ENCODE measurements around the gene CCDC182.

Gene CCDC182

GRCh38 chr17:57758654-57759053 is 13.6 kb upstream of the CCDC182 start:
- H2AFZ ChIP-seq (ENCODE audit: low read length, unreplicated experiment), result no peak overlapping the region
- no peaks in the 10 kb centered on the region for H3K36me3 ChIP-seq (ENCODE audit: insufficient read depth, low read length)
- no peak overlapping the region for H3K27ac ChIP-seq (ENCODE audit: low read depth, low read length)
- H3K4me3 ChIP-seq (ENCODE audit: low read depth, low read length), result no peak overlapping the region
- no peaks in the 10 kb centered on the region for H3K4me1 ChIP-seq (ENCODE audit: control insufficient read depth, insufficient read depth, low read length, unreplicated experiment)
- peaks cover 36% of the 10 kb centered on the region for H3K27me3 ChIP-seq (ENCODE audit: insufficient read depth, low read length)
- H3K79me2 ChIP-seq (ENCODE audit: control insufficient read depth, insufficient read depth, low read length, unreplicated experiment), result no peaks in the 10 kb centered on the region

- Histone ChIP-seq H3K4me3 (ENCODE audit: low read depth, low read length) (no peak overlapping the region), H3K27ac (ENCODE audit: low read depth, low read length) (no peak overlapping the region), H2AFZ (ENCODE audit: low read length, unreplicated experiment) (no peak overlapping the region), H3K4me1 (ENCODE audit: control insufficient read depth, insufficient read depth, low read length, unreplicated experiment) (no peaks in the 10 kb centered on the region), H3K27me3 (ENCODE audit: insufficient read depth, low read length) (peaks cover 28% of the 10 kb centered on the region), H3K36me3 (ENCODE audit: insufficient read depth, low read length) (no peaks in the 10 kb centered on the region), H3K79me2 (ENCODE audit: control insufficient read depth, insufficient read depth, low read length, unreplicated experiment) (no peaks in the 10 kb centered on the region)
Measured at GRCh38 chr17:57757735-57758134, 12.6 kb upstream of the CCDC182 start.

GRCh38 chr17:57756951-57757350 is 11.9 kb upstream of the CCDC182 start:
- Histone ChIP-seq H3K79me2 (ENCODE audit: control insufficient read depth, insufficient read depth, low read length, unreplicated experiment) (no peaks in the 10 kb centered on the region), H3K36me3 (ENCODE audit: insufficient read depth, low read length) (no peaks in the 10 kb centered on the region), H3K27me3 (ENCODE audit: insufficient read depth, low read length) (peaks cover 20% of the 10 kb centered on the region), H3K27ac (ENCODE audit: low read depth, low read length) (no peak overlapping the region), H3K4me1 (ENCODE audit: control insufficient read depth, insufficient read depth, low read length, unreplicated experiment) (no peaks in the 10 kb centered on the region), H3K4me3 (ENCODE audit: low read depth, low read length) (no peak overlapping the region), H2AFZ (ENCODE audit: low read length, unreplicated experiment) (no peak overlapping the region)

GRCh38 chr17:57755480-57756070 is 10.5 kb upstream of the CCDC182 start:
- Histone ChIP-seq H3K4me1 (ENCODE audit: control insufficient read depth, insufficient read depth, low read length, unreplicated experiment) (no peaks in the 10 kb centered on the region), H2AFZ (ENCODE audit: low read length, unreplicated experiment) (no peak overlapping the region), H3K79me2 (ENCODE audit: control insufficient read depth, insufficient read depth, low read length, unreplicated experiment) (no peaks in the 10 kb centered on the region), H3K36me3 (ENCODE audit: insufficient read depth, low read length) (no peaks in the 10 kb centered on the region), H3K27ac (ENCODE audit: low read depth, low read length) (no peak overlapping the region), H3K4me3 (ENCODE audit: low read depth, low read length) (no peak overlapping the region), H3K27me3 (ENCODE audit: insufficient read depth, low read length) (peaks cover 13% of the 10 kb centered on the region; the same call in 1 of the 2 replicates)

GRCh38 chr17:57752031-57752905 is 7.2 kb upstream of the CCDC182 start:
- Histone ChIP-seq H2AFZ (ENCODE audit: low read length, unreplicated experiment) (no peak overlapping the region), H3K79me2 (ENCODE audit: control insufficient read depth, insufficient read depth, low read length, unreplicated experiment) (no peaks in the 10 kb centered on the region), H3K4me1 (ENCODE audit: control insufficient read depth, insufficient read depth, low read length, unreplicated experiment) (no peaks in the 10 kb centered on the region), H3K27ac (ENCODE audit: low read depth, low read length) (no peak overlapping the region), H3K4me3 (ENCODE audit: low read depth, low read length) (no peak overlapping the region), H3K27me3 (ENCODE audit: insufficient read depth, low read length) (peaks cover 19% of the 10 kb centered on the region), H3K36me3 (ENCODE audit: insufficient read depth, low read length) (no peaks in the 10 kb centered on the region)

GRCh38 chr17:57751348-57751971 is 6.4 kb upstream of the CCDC182 start:
- Histone ChIP-seq H3K4me1 (ENCODE audit: control insufficient read depth, insufficient read depth, low read length, unreplicated experiment) (no peaks in the 10 kb centered on the region), H3K27ac (ENCODE audit: low read depth, low read length) (no peak overlapping the region)

GRCh38 chr17:57750895-57751294 is 5.8 kb upstream of the CCDC182 start:
- Histone ChIP-seq H3K79me2 (ENCODE audit: control insufficient read depth, insufficient read depth, low read length, unreplicated experiment) (no peaks in the 10 kb centered on the region), H3K36me3 (ENCODE audit: insufficient read depth, low read length) (no peaks in the 10 kb centered on the region), H3K4me1 (ENCODE audit: control insufficient read depth, insufficient read depth, low read length, unreplicated experiment) (no peaks in the 10 kb centered on the region), H3K4me3 (ENCODE audit: low read depth, low read length) (no peak overlapping the region), H2AFZ (ENCODE audit: low read length, unreplicated experiment) (no peak overlapping the region), H3K27me3 (ENCODE audit: insufficient read depth, low read length) (peaks cover 27% of the 10 kb centered on the region), H3K27ac (ENCODE audit: low read depth, low read length) (no peak overlapping the region)

More at GRCh38 chr17:57751348-57751971, 6.4 kb upstream of the CCDC182 start:
- Histone ChIP-seq H2AFZ (ENCODE audit: low read length, unreplicated experiment) (no peak overlapping the region), H3K36me3 (ENCODE audit: insufficient read depth, low read length) (no peaks in the 10 kb centered on the region), H3K27me3 (ENCODE audit: insufficient read depth, low read length) (peaks cover 22% of the 10 kb centered on the region), H3K79me2 (ENCODE audit: control insufficient read depth, insufficient read depth, low read length, unreplicated experiment) (no peaks in the 10 kb centered on the region), H3K4me3 (ENCODE audit: low read depth, low read length) (no peak overlapping the region)

- Histone ChIP-seq H3K4me3 (ENCODE audit: low read depth, low read length) (no peak overlapping the region), H3K79me2 (ENCODE audit: control insufficient read depth, insufficient read depth, low read length, unreplicated experiment) (no peaks in the 10 kb centered on the region), H3K27ac (ENCODE audit: low read depth, low read length) (no peak overlapping the region), H3K36me3 (ENCODE audit: insufficient read depth, low read length) (no peaks in the 10 kb centered on the region), H3K27me3 (ENCODE audit: insufficient read depth, low read length) (peaks cover 33% of the 10 kb centered on the region), H3K4me1 (ENCODE audit: control insufficient read depth, insufficient read depth, low read length, unreplicated experiment) (no peaks in the 10 kb centered on the region), H2AFZ (ENCODE audit: low read length, unreplicated experiment) (no peak overlapping the region)
Measured at GRCh38 chr17:57750109-57750871, 5.2 kb upstream of the CCDC182 start.

GRCh38 chr17:57749701-57750100 is 4.6 kb upstream of the CCDC182 start:
- Histone ChIP-seq H3K27ac (ENCODE audit: low read depth, low read length) (no peak overlapping the region), H3K4me1 (ENCODE audit: control insufficient read depth, insufficient read depth, low read length, unreplicated experiment) (no peaks in the 10 kb centered on the region)

GRCh38 chr17:57747221-57748017 is 2.3 kb upstream of the CCDC182 start:
- H3K36me3 ChIP-seq (ENCODE audit: insufficient read depth, low read length), result no peaks in the 10 kb centered on the region
- H3K4me1 ChIP-seq (ENCODE audit: control insufficient read depth, insufficient read depth, low read length, unreplicated experiment), result no peaks in the 10 kb centered on the region
- peaks cover 54% of the 10 kb centered on the region for H3K27me3 ChIP-seq (ENCODE audit: insufficient read depth, low read length)
- no peak overlapping the region for H3K27ac ChIP-seq (ENCODE audit: low read depth, low read length)
- no peaks in the 10 kb centered on the region for H3K79me2 ChIP-seq (ENCODE audit: control insufficient read depth, insufficient read depth, low read length, unreplicated experiment)
- H3K4me3 ChIP-seq (ENCODE audit: low read depth, low read length), result no peak overlapping the region
- H2AFZ ChIP-seq (ENCODE audit: low read length, unreplicated experiment), result no peak overlapping the region

More at GRCh38 chr17:57749701-57750100, 4.6 kb upstream of the CCDC182 start:
- no peaks in the 10 kb centered on the region for H3K36me3 ChIP-seq (ENCODE audit: insufficient read depth, low read length)
- H3K4me3 ChIP-seq (ENCODE audit: low read depth, low read length), result no peak overlapping the region
- H2AFZ ChIP-seq (ENCODE audit: low read length, unreplicated experiment), result no peak overlapping the region
- H3K79me2 ChIP-seq (ENCODE audit: control insufficient read depth, insufficient read depth, low read length, unreplicated experiment), result no peaks in the 10 kb centered on the region
- peaks cover 39% of the 10 kb centered on the region for H3K27me3 ChIP-seq (ENCODE audit: insufficient read depth, low read length)

All from ACC112 (cell line).